ENCODE data around the gene GMIP. TPM values are rescaled to one million over a fixed set of nuclear protein-coding genes. Genes with fewer than 3 reads are reported as not detected.
A peak's percentile ranks its signal among the peaks of the same experiment; 100 is the strongest.

GMIP gene
- total and polyA plus RNA-seq, 2 of the 13 experiments (the other 11 are each of a cell fraction or from before 2014, with no cell fraction given) = 1.5 to 1.8 TPM

- TF ChIP-seq CSRNP1 (CRISPR knock-in tag; IDR thresholded peaks at IDR 0.05) (no peak; the same call in 1 of the 2 replicates), AGO2 (optimal IDR thresholded peaks at IDR 0.05; ENCODE audit: low read depth, low read length) (peak; percentile 86), MNT (IDR thresholded peaks at IDR 0.05) (no peak), ZNF800 (CRISPR knock-in tag; IDR thresholded peaks at IDR 0.05) (no peak), ZNF256 (CRISPR knock-in tag; conservative IDR thresholded peaks at IDR 0.05) (no peak), LBX2 (CRISPR knock-in tag; IDR thresholded peaks at IDR 0.05; ENCODE audit: borderline replicate concordance) (no peak), SIX1 (CRISPR knock-in tag; IDR thresholded peaks at IDR 0.05; ENCODE audit: borderline replicate concordance) (no peak), CBX1 (IDR thresholded peaks at IDR 0.05; ENCODE audit: low read depth) (no peak), ZNF33B (CRISPR knock-in tag; IDR thresholded peaks at IDR 0.05) (no peak), CSRNP2 (CRISPR knock-in tag; conservative IDR thresholded peaks at IDR 0.05; ENCODE audit: low read depth) (no peak), HOXA3 (CRISPR knock-in tag; IDR thresholded peaks at IDR 0.05) (peak; percentile 98), ZNF230 (CRISPR knock-in tag; IDR thresholded peaks at IDR 0.05) (no peak), SALL2 (CRISPR knock-in tag; IDR thresholded peaks at IDR 0.05) (no peak), KDM1A (CRISPR knock-in tag; IDR thresholded peaks at IDR 0.05) (no peak), CEBPZ (IDR thresholded peaks at IDR 0.05; ENCODE audit: low read length) (no peak), MED8 (CRISPR knock-in tag; IDR thresholded peaks at IDR 0.05; ENCODE audit: insufficient replicate concordance) (peak; percentile 51), NFE2 (CRISPR knock-in tag; IDR thresholded peaks at IDR 0.05) (no peak), SALL1 (CRISPR knock-in tag; IDR thresholded peaks at IDR 0.05) (peak; percentile 37; the same call in 1 of the 2 replicates), ZNF251 (CRISPR knock-in tag; IDR thresholded peaks at IDR 0.05) (no peak)
Observed at GRCh38 chr19:19663256-19664120, 20.0 kb upstream of the GMIP start, which contains the start of gene ATP13A1 (continued).

Measured in HepG2 (cell line).